Ishikawa (cell line): Measurements from ENCODE around the gene USP2.

Experiments
- EGR1 ChIP-seq: IDR thresholded peaks from 2 replicates; pipeline ENCODE4 v1.6.1; 2012
- TF ChIP-seq, protein P1 (sequence below): IDR thresholded peaks from 2 replicates; pipeline ENCODE4 v1.6.1; 2012; ENCODE audit warnings: low read depth, mild to moderate bottlenecking

DNA sequence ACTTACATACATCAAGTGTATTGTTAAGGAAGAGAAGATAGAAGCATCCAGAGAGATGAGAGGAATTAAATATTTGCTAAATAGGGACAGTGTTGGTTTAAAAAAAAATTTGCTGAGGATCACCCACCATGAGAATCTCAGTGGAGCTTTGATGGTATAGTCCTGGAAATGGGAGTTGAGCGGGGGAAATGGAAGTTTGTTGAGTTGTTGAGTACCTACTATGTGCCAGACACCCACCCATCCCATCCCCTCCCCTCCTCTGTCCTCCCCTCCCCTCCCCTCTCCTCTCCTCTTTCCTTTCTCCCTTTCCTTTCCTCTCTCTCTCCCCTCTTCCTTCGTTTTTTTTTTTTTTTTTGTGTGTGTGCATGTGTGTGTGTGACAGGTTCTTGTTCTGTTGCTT is 30.3 kb downstream of the USP2 start:
- TF ChIP-seq, protein P1, sequence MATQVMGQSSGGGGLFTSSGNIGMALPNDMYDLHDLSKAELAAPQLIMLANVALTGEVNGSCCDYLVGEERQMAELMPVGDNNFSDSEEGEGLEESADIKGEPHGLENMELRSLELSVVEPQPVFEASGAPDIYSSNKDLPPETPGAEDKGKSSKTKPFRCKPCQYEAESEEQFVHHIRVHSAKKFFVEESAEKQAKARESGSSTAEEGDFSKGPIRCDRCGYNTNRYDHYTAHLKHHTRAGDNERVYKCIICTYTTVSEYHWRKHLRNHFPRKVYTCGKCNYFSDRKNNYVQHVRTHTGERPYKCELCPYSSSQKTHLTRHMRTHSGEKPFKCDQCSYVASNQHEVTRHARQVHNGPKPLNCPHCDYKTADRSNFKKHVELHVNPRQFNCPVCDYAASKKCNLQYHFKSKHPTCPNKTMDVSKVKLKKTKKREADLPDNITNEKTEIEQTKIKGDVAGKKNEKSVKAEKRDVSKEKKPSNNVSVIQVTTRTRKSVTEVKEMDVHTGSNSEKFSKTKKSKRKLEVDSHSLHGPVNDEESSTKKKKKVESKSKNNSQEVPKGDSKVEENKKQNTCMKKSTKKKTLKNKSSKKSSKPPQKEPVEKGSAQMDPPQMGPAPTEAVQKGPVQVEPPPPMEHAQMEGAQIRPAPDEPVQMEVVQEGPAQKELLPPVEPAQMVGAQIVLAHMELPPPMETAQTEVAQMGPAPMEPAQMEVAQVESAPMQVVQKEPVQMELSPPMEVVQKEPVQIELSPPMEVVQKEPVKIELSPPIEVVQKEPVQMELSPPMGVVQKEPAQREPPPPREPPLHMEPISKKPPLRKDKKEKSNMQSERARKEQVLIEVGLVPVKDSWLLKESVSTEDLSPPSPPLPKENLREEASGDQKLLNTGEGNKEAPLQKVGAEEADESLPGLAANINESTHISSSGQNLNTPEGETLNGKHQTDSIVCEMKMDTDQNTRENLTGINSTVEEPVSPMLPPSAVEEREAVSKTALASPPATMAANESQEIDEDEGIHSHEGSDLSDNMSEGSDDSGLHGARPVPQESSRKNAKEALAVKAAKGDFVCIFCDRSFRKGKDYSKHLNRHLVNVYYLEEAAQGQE = no peak
- TF ChIP-seq EGR1 = no peak
